ENCODE results near the gene PITPNM1.
"Not testable (repeated sequence)": the region's sequence is repeated elsewhere in the genome, so short reads cannot be mapped to it uniquely, and the experiment has no call there.

PITPNM1 gene

GRCh38 chr11:67514116-67514515, 9.0 kb upstream of the PITPNM1 start:
- no peak for DNase-seq (ENCODE audit: low spot score)
- Histone ChIP-seq H3K27ac (ENCODE audit: poor library complexity, severe bottlenecking) (no peak overlapping the region), H3K9me3 (ENCODE audit: severe bottlenecking) (no peaks in the 10 kb centered on the region), H3K4me1 (ENCODE audit: insufficient read depth, poor library complexity, severe bottlenecking) (no peaks in the 10 kb centered on the region), H3K27me3 (ENCODE audit: insufficient read depth, poor library complexity, severe bottlenecking) (no peaks in the 10 kb centered on the region), H3K36me3 (ENCODE audit: low read depth) (no peaks in the 10 kb centered on the region), H3K4me3 (ENCODE audit: severe bottlenecking) (no peak overlapping the region)
- no peak for TF ChIP-seq CTCF (IDR thresholded peaks at IDR 0.05; ENCODE audit: poor library complexity, severe bottlenecking)
- no peak for ATAC-seq (ENCODE audit: low read depth)

- not testable (repeated sequence) for H3K4me1 ChIP-seq (ENCODE audit: insufficient read depth, poor library complexity, severe bottlenecking); ATAC-seq (ENCODE audit: low read depth); H3K9me3 ChIP-seq (ENCODE audit: severe bottlenecking); H3K27ac ChIP-seq (ENCODE audit: poor library complexity, severe bottlenecking); H3K27me3 ChIP-seq (ENCODE audit: insufficient read depth, poor library complexity, severe bottlenecking); H3K36me3 ChIP-seq (ENCODE audit: low read depth); DNase-seq (ENCODE audit: low spot score); H3K4me3 ChIP-seq (ENCODE audit: severe bottlenecking)
Measured at GRCh38 chr11:67511558-67511957, 6.4 kb upstream of the PITPNM1 start.

- ATAC-seq (ENCODE audit: low read depth) (no peak), DNase-seq (ENCODE audit: low spot score) (no peak)
- Histone ChIP-seq H3K9me3 (ENCODE audit: severe bottlenecking) (no peaks in the 10 kb centered on the region), H3K27me3 (ENCODE audit: insufficient read depth, poor library complexity, severe bottlenecking) (no peaks in the 10 kb centered on the region), H3K4me1 (ENCODE audit: insufficient read depth, poor library complexity, severe bottlenecking) (peaks cover 10% of the 10 kb centered on the region), H3K4me3 (ENCODE audit: severe bottlenecking) (no peak overlapping the region), H3K36me3 (ENCODE audit: low read depth) (peaks cover 12% of the 10 kb centered on the region), H3K27ac (ENCODE audit: poor library complexity, severe bottlenecking) (no peak overlapping the region)
- no peak for TF ChIP-seq CTCF (IDR thresholded peaks at IDR 0.05; ENCODE audit: poor library complexity, severe bottlenecking)
Measured at GRCh38 chr11:67510023-67510345, 4.8 kb upstream of the PITPNM1 start.

GRCh38 chr11:67508486-67509121, 3.4 kb upstream of the PITPNM1 start:
- peak; percentile 99 for DNase-seq (ENCODE audit: low spot score)
- no peaks in the 10 kb centered on the region for H3K27me3 ChIP-seq (ENCODE audit: insufficient read depth, poor library complexity, severe bottlenecking)
- no peak for TF ChIP-seq CTCF (IDR thresholded peaks at IDR 0.05; ENCODE audit: poor library complexity, severe bottlenecking)
- peak overlapping the region; percentile 96 for H3K27ac ChIP-seq (ENCODE audit: poor library complexity, severe bottlenecking)
- H3K9me3 ChIP-seq (ENCODE audit: severe bottlenecking): no peaks in the 10 kb centered on the region
- peak overlapping the region; percentile 66 for H3K4me3 ChIP-seq (ENCODE audit: severe bottlenecking)
- H3K4me1 ChIP-seq (ENCODE audit: insufficient read depth, poor library complexity, severe bottlenecking): peaks cover 10% of the 10 kb centered on the region
- peak; percentile 6 for ATAC-seq (ENCODE audit: low read depth)
- H3K36me3 ChIP-seq (ENCODE audit: low read depth): peaks cover 12% of the 10 kb centered on the region

GRCh38 chr11:67507864-67508485, 2.8 kb upstream of the PITPNM1 start, which contains the start of gene CDK2AP2:
Gene CDK2AP2 (minus strand): TSS chr11:67508162. CDS start chr11:67508082, 80 bp downstream.
- peaks cover 12% of the 10 kb centered on the region for H3K36me3 ChIP-seq (ENCODE audit: low read depth)
- H3K27ac ChIP-seq (ENCODE audit: poor library complexity, severe bottlenecking): peak within 1 kb of the TSS; percentile 96
- peak within 1 kb of the TSS; percentile 66 for H3K4me3 ChIP-seq (ENCODE audit: severe bottlenecking)
- peak; percentile 78 for ATAC-seq (ENCODE audit: low read depth)
- no peaks in the 10 kb centered on the region for H3K9me3 ChIP-seq (ENCODE audit: severe bottlenecking)
- H3K4me1 ChIP-seq (ENCODE audit: insufficient read depth, poor library complexity, severe bottlenecking): peaks cover 10% of the 10 kb centered on the region
- no peak for TF ChIP-seq CTCF (IDR thresholded peaks at IDR 0.05; ENCODE audit: poor library complexity, severe bottlenecking)
- peak; percentile 100 for DNase-seq (ENCODE audit: low spot score)
- no peaks in the 10 kb centered on the region for H3K27me3 ChIP-seq (ENCODE audit: insufficient read depth, poor library complexity, severe bottlenecking)

Measured in RWPE2 (cell line).